SK-N-SH (cell line): ENCODE measurements around the gene EPHB4. TPM values are rescaled to one million over a fixed set of nuclear protein-coding genes. Genes with fewer than 3 reads are reported as not detected.

ENCODE experiments used
- CTCF ChIA-PET: fragments of 300-600, 350-600 bp; formaldehyde crosslinking; extraction: SDS; loops from one replicate; lab custom pipeline; 2021; lab: Yijun Ruan, JAX
- POLR2A ChIA-PET: fragments of 350-600 bp; sonication (Branson Sonifier 250); formaldehyde crosslinking; extraction: SDS; loops from one replicate; lab custom pipeline; 2020; ENCODE audit warnings: antibody characterized with exemption, inconsistent platforms; lab: Yijun Ruan, JAX
- DNase-seq: peaks from one replicate; pipeline ENCODE4 v3.0.0; 2012
- H2AFZ ChIP-seq: fragments of 200-600 bp; sonication (generic); 2 replicates; pipeline ENCODE4 v1.8.1; 2016; ENCODE audit warnings: antibody characterized with exemption, mild to moderate bottlenecking, low read depth
- H3F3A ChIP-seq: fragments of 200-600 bp; sonication (generic); replicated peaks from 2 replicates; pipeline ENCODE3; 2016; ENCODE audit warnings: antibody characterized with exemption, mild to moderate bottlenecking; ENCODE audit not compliant: insufficient read depth
- H3K27ac ChIP-seq, 2 experiments: fragments of 200-500 bp in 1 of 2; fragments of 200-600 bp in 1 of 2; sonication (Bioruptor generic) in 1 of 2; sonication (generic), shearing (Covaris generic) in 1 of 2; 2 replicates each; pipeline versions ENCODE4 v1.5.1 to v1.6.1; 2014 to 2016; ENCODE audit warnings: low read depth in 2 of 2, inconsistent platforms in 1 of 2, low read length in 1 of 2, mild to moderate bottlenecking in 1 of 2, mixed read lengths in 1 of 2
- H3K27me3 ChIP-seq: fragments of 200-600 bp; sonication (generic), shearing (Covaris generic); 2 replicates; pipeline ENCODE4 v1.6.1; 2016; ENCODE audit warnings: mixed run types; ENCODE audit not compliant: insufficient read depth
- H3K36me3 ChIP-seq, 2 experiments: fragments of 200-500 bp in 1 of 2; fragments of 200-600 bp in 1 of 2; sonication (Bioruptor generic) in 1 of 2; sonication (generic) in 1 of 2; replicated peaks in 1 of 2; 2 replicates each; pipeline versions ENCODE3 to v1.5.1; 2014 to 2016; ENCODE audit warnings: low read length in 1 of 2, mild to moderate bottlenecking in 1 of 2; ENCODE audit not compliant: insufficient read depth in 2 of 2, control insufficient read depth in 1 of 2
- H3K4me1 ChIP-seq, 2 experiments: fragments of 200-500 bp in 1 of 2; fragments of 200-600 bp in 1 of 2; sonication (Bioruptor generic) in 1 of 2; sonication (generic), shearing (Covaris generic) in 1 of 2; 2 replicates each; pipeline versions ENCODE4 v1.5.1 to v1.6.1; 2014 to 2016; ENCODE audit warnings: low read depth in 1 of 2, low read length in 1 of 2, mixed run types in 1 of 2; ENCODE audit not compliant: insufficient read depth in 2 of 2, control insufficient read depth in 1 of 2
- H3K4me2 ChIP-seq: fragments of 200-600 bp; sonication (generic), shearing (Covaris generic); 2 replicates; pipeline ENCODE4 v1.6.1; 2017; ENCODE audit warnings: mixed run types
- H3K4me3 ChIP-seq, 2 experiments: fragments of 200-500 bp in 1 of 2; fragments of 200-600 bp in 1 of 2; sonication (Bioruptor generic) in 1 of 2; sonication (generic), shearing (Covaris generic) in 1 of 2; 2 replicates each; pipeline versions ENCODE4 v1.5.1 to v1.8.1; 2014 to 2016; ENCODE audit warnings: low read depth in 2 of 2, inconsistent platforms in 1 of 2, low read length in 1 of 2, mild to moderate bottlenecking in 1 of 2, mixed read lengths in 1 of 2, moderate library complexity in 1 of 2
- H3K79me2 ChIP-seq: fragments of 200-600 bp; sonication (generic); 2 replicates; pipeline ENCODE4 v1.8.1; 2017; ENCODE audit warnings: mild to moderate bottlenecking; ENCODE audit not compliant: insufficient read depth
- H3K9ac ChIP-seq: fragments of 200-600 bp; sonication (generic); 2 replicates; pipeline ENCODE4 v1.6.1; 2017; ENCODE audit warnings: mixed run types
- H3K9me2 ChIP-seq: fragments of 200-600 bp; sonication (generic); 2 replicates; pipeline ENCODE4 v1.6.1; 2017; ENCODE audit warnings: mixed run types
- H3K9me3 ChIP-seq: fragments of 200-600 bp; sonication (generic); 2 replicates; pipeline ENCODE4 v1.6.1; 2017; ENCODE audit warnings: mixed run types, mild to moderate bottlenecking, moderate library complexity
- H4K20me1 ChIP-seq: fragments of 200-600 bp; sonication (generic); 2 replicates; pipeline ENCODE4 v1.6.1; 2017; ENCODE audit warnings: mild to moderate bottlenecking, mixed run types; ENCODE audit not compliant: insufficient read depth
- CHD2 ChIP-seq: fragments of 150-350 bp; IDR thresholded peaks from 2 replicates; pipeline ENCODE4 v1.6.1; 2018; ENCODE audit warnings: low read length; ENCODE audit not compliant: partially characterized antibody
- ELF1 ChIP-seq: IDR thresholded peaks from 2 replicates; pipeline ENCODE4 v1.4.0; 2012
- EP300 ChIP-seq, 2 experiments: IDR thresholded peaks; 2 replicates each; pipeline versions ENCODE4 v1.4.0 to v1.6.1; 2012; ENCODE audit warnings: borderline replicate concordance in 1 of 2, low read depth in 1 of 2, low read length in 1 of 2
- FOSL2 ChIP-seq: IDR thresholded peaks from 2 replicates; pipeline ENCODE4 v1.4.0; 2012; ENCODE audit warnings: low read depth, mild to moderate bottlenecking, moderate library complexity, borderline replicate concordance
- FOXJ3 ChIP-seq: sonication (generic); formaldehyde crosslinking; IDR thresholded peaks from 2 replicates; pipeline ENCODE4 v1.5.1; 2020; ENCODE audit warnings: mild to moderate bottlenecking, missing genetic modification reagents
- FOXM1 ChIP-seq: IDR thresholded peaks from 2 replicates; pipeline ENCODE4 v1.4.0; 2012; ENCODE audit warnings: low read depth, mild to moderate bottlenecking
- GABPA ChIP-seq: IDR thresholded peaks from 2 replicates; pipeline ENCODE4 v1.4.0; 2012; ENCODE audit warnings: low read depth, mild to moderate bottlenecking
- GATA2 ChIP-seq: sonication (generic); formaldehyde crosslinking; IDR thresholded peaks from 2 replicates; pipeline ENCODE4 v1.5.0; 2020; ENCODE audit warnings: mild to moderate bottlenecking, missing genetic modification reagents
- JUND ChIP-seq: IDR thresholded peaks from 2 replicates; pipeline ENCODE4 v1.4.0; 2012
- MXI1 ChIP-seq: IDR thresholded peaks from 2 replicates; pipeline ENCODE4 v1.6.1; 2012; ENCODE audit warnings: mild to moderate bottlenecking, low read depth, low read length, improper control_type of control experiment
- NRF1 ChIP-seq: IDR thresholded peaks from 2 replicates; pipeline ENCODE4 v1.6.1; 2012; ENCODE audit warnings: low read depth, mild to moderate bottlenecking, low read length
- POLR2AphosphoS5 ChIP-seq: IDR thresholded peaks from 2 replicates; pipeline ENCODE4 v1.6.1; 2012; ENCODE audit warnings: low read depth, low read length
- RCOR1 ChIP-seq: fragments of 150-350 bp; IDR thresholded peaks from 2 replicates; pipeline ENCODE4 v1.6.1; 2017; ENCODE audit warnings: antibody characterized with exemption, low read length
- RFX5 ChIP-seq: IDR thresholded peaks from 2 replicates; pipeline ENCODE4 v1.6.1; 2012; ENCODE audit warnings: mild to moderate bottlenecking, improper control_type of control experiment, low read length
- SMC3 ChIP-seq: IDR thresholded peaks from 2 replicates; pipeline ENCODE4 v1.6.1; 2012; ENCODE audit warnings: low read depth, low read length, improper control_type of control experiment
- TAF1 ChIP-seq: IDR thresholded peaks from 2 replicates; pipeline ENCODE4 v1.6.1; 2012; ENCODE audit warnings: low read depth, mild to moderate bottlenecking, low read length, moderate library complexity, borderline replicate concordance
- WGBS: methylation state at CpG from one replicate; pipeline ENCODE4 v1.1.6; 2017; ENCODE audit warnings: low lambda C conversion rate; 5-methylcytosine and 5-hydroxymethylcytosine counted together
- polyA plus RNA-seq, 3 experiments: library from polyadenylated mRNA; depleted of rRNA; stranded (reverse); fragments of >200 nt; gene quantifications; 2 replicates each; pipeline ENCODE4 v1.2.3, GENCODE V29; 2012
- TF ChIP-seq, protein P1 (sequence below): fragments of 200-600 bp; sonication (generic); IDR thresholded peaks from 2 replicates; pipeline ENCODE4 v1.6.1; 2017; ENCODE audit warnings: antibody characterized with exemption, mild to moderate bottlenecking, moderate library complexity
- TF ChIP-seq, protein P2 (sequence below): IDR thresholded peaks from 2 replicates; pipeline ENCODE4 v1.4.0; 2012; ENCODE audit warnings: low read depth, borderline replicate concordance
- TF ChIP-seq, protein P3 (sequence below): fragments of 150-350 bp; IDR thresholded peaks from 2 replicates; pipeline ENCODE4 v1.6.1; 2017; ENCODE audit warnings: antibody characterized with exemption, low read length, low read depth, borderline replicate concordance
- TF ChIP-seq, protein P4 (sequence below): IDR thresholded peaks from 2 replicates; pipeline ENCODE4; 2012
- TF ChIP-seq, protein P5 (sequence below): fragments of 150-350 bp; IDR thresholded peaks from 2 replicates; pipeline ENCODE4 v1.6.1; 2016; ENCODE audit warnings: mild to moderate bottlenecking, low read depth, low read length
- TF ChIP-seq, protein P6 (sequence below): IDR thresholded peaks from 2 replicates; pipeline ENCODE4 v1.4.0; 2012; ENCODE audit warnings: low read depth
- TF ChIP-seq, protein P7 (sequence below): IDR thresholded peaks from 2 replicates; pipeline ENCODE4 v1.6.1; 2012; ENCODE audit warnings: mild to moderate bottlenecking, low read depth, low read length, moderate library complexity

Gene EPHB4
- polyA plus RNA-seq, 1 of the 3 experiments (the other 2 are of a cell fraction) = 64.4 TPM

DNA sequence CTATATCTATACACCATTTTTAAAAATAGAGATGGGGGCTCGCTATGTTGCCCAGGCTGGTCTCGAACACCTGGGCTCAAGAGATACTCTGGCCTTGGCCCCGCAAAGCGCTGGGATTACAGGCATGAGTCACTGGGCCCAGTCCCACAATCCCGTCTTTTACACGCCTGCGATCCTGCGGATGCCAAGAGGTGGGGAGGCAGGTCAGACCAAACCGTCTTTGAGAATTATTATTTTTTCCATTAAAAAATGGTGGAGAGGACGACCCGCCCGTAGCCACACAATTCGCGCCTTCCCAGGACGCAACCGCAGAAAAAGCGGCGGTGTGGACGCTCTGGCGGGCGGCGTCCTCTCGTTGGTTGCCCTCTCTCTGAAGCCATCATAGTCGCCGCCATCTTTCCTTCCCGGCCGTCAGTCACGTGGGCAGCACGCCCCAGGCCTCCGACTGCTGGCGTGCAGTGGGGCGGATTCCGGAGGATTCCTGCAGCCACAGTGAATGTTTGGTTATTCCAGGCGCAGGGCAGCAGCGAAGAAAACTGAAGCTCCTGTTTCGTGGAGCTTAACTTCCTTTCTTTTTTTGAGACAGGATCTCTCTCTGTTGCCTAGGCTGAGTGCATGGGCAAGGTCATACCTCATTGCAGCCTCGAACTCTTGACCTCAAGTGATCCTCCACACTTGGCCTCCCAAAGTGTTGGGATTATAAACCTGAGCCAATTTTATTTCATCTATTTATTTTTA, 9.9 kb upstream of the EPHB4 start:
- H3K4me3 ChIP-seq = no peak overlapping the region
- H3K27ac ChIP-seq = no peak overlapping the region; a peak in 1 of 4 replicates
- no peaks in the 10 kb centered on the region for H3K4me1 ChIP-seq
- WGBS = 62% methylated on average over 37 of the region's 37 CpGs
- H3F3A ChIP-seq = no peaks in the 10 kb centered on the region
- no peaks in the 10 kb centered on the region for H4K20me1 ChIP-seq
- POLR2A ChIA-PET = no interaction called here
- peak; percentile 81 for DNase-seq
- no peaks in the 10 kb centered on the region for H3K79me2 ChIP-seq
- no peak overlapping the region for H3K4me2 ChIP-seq
- H3K27me3 ChIP-seq = no peaks in the 10 kb centered on the region
- H3K9ac ChIP-seq = peak overlapping the region; percentile 7; the same call in 1 of the 2 replicates
- CTCF ChIA-PET = interaction anchor here (1.0 to 2.7 kb wide), 3 partner anchors 9 to 38 kb away, joined by 3 to 22 read pairs (median 4); partner anchors contain the start of gene SLC12A9
- H3K36me3 ChIP-seq = no peaks in the 10 kb centered on the region
- H3K9me2 ChIP-seq = no peaks in the 10 kb centered on the region
- H3K9me3 ChIP-seq = no peaks in the 10 kb centered on the region
- peak overlapping the region; percentile 64; the same call in 1 of the 2 replicates for H2AFZ ChIP-seq
- 0 out of 2 replicates have a peak, but pooled peaks have one; percentile 29 for TF ChIP-seq ELF1
- no peak for TF ChIP-seq RCOR1
- TF ChIP-seq FOSL2 = no peak
- 0 out of 2 replicates have a peak, but pooled peaks have one; percentile 35 for TF ChIP-seq MXI1
- no peak for TF ChIP-seq CHD2
- no peak for TF ChIP-seq JUND
- no peak for TF ChIP-seq FOXM1
- TF ChIP-seq SMC3 = no peak
- no peak for TF ChIP-seq NRF1
- TF ChIP-seq EP300 (IDR thresholded peaks at IDR 0.05; ENCODE audit: borderline replicate concordance in 1 of 2, low read depth in 1 of 2, low read length in 1 of 2) = no peak
- TF ChIP-seq GABPA = 0 out of 2 replicates have a peak, but pooled peaks have one; percentile 26
- TF ChIP-seq, protein P1, sequence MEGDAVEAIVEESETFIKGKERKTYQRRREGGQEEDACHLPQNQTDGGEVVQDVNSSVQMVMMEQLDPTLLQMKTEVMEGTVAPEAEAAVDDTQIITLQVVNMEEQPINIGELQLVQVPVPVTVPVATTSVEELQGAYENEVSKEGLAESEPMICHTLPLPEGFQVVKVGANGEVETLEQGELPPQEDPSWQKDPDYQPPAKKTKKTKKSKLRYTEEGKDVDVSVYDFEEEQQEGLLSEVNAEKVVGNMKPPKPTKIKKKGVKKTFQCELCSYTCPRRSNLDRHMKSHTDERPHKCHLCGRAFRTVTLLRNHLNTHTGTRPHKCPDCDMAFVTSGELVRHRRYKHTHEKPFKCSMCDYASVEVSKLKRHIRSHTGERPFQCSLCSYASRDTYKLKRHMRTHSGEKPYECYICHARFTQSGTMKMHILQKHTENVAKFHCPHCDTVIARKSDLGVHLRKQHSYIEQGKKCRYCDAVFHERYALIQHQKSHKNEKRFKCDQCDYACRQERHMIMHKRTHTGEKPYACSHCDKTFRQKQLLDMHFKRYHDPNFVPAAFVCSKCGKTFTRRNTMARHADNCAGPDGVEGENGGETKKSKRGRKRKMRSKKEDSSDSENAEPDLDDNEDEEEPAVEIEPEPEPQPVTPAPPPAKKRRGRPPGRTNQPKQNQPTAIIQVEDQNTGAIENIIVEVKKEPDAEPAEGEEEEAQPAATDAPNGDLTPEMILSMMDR = no peak
- TF ChIP-seq, protein P2, sequence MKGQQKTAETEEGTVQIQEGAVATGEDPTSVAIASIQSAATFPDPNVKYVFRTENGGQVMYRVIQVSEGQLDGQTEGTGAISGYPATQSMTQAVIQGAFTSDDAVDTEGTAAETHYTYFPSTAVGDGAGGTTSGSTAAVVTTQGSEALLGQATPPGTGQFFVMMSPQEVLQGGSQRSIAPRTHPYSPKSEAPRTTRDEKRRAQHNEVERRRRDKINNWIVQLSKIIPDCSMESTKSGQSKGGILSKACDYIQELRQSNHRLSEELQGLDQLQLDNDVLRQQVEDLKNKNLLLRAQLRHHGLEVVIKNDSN = peak; percentile 95
- TF ChIP-seq, protein P3, sequence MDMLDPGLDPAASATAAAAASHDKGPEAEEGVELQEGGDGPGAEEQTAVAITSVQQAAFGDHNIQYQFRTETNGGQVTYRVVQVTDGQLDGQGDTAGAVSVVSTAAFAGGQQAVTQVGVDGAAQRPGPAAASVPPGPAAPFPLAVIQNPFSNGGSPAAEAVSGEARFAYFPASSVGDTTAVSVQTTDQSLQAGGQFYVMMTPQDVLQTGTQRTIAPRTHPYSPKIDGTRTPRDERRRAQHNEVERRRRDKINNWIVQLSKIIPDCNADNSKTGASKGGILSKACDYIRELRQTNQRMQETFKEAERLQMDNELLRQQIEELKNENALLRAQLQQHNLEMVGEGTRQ = no peak; the same call in 1 of the 2 replicates
- TF ChIP-seq FOXJ3 (CRISPR knock-in tag) = no peak
- TF ChIP-seq, protein P4, sequence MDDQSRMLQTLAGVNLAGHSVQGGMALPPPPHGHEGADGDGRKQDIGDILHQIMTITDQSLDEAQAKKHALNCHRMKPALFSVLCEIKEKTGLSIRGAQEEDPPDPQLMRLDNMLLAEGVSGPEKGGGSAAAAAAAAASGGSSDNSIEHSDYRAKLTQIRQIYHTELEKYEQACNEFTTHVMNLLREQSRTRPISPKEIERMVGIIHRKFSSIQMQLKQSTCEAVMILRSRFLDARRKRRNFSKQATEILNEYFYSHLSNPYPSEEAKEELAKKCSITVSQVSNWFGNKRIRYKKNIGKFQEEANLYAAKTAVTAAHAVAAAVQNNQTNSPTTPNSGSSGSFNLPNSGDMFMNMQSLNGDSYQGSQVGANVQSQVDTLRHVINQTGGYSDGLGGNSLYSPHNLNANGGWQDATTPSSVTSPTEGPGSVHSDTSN = no peak
- TF ChIP-seq, protein P5, sequence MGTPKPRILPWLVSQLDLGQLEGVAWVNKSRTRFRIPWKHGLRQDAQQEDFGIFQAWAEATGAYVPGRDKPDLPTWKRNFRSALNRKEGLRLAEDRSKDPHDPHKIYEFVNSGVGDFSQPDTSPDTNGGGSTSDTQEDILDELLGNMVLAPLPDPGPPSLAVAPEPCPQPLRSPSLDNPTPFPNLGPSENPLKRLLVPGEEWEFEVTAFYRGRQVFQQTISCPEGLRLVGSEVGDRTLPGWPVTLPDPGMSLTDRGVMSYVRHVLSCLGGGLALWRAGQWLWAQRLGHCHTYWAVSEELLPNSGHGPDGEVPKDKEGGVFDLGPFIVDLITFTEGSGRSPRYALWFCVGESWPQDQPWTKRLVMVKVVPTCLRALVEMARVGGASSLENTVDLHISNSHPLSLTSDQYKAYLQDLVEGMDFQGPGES = no peak
- TF ChIP-seq, protein P6, sequence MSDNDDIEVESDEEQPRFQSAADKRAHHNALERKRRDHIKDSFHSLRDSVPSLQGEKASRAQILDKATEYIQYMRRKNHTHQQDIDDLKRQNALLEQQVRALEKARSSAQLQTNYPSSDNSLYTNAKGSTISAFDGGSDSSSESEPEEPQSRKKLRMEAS = peak; percentile 82
- TF ChIP-seq, protein P7, sequence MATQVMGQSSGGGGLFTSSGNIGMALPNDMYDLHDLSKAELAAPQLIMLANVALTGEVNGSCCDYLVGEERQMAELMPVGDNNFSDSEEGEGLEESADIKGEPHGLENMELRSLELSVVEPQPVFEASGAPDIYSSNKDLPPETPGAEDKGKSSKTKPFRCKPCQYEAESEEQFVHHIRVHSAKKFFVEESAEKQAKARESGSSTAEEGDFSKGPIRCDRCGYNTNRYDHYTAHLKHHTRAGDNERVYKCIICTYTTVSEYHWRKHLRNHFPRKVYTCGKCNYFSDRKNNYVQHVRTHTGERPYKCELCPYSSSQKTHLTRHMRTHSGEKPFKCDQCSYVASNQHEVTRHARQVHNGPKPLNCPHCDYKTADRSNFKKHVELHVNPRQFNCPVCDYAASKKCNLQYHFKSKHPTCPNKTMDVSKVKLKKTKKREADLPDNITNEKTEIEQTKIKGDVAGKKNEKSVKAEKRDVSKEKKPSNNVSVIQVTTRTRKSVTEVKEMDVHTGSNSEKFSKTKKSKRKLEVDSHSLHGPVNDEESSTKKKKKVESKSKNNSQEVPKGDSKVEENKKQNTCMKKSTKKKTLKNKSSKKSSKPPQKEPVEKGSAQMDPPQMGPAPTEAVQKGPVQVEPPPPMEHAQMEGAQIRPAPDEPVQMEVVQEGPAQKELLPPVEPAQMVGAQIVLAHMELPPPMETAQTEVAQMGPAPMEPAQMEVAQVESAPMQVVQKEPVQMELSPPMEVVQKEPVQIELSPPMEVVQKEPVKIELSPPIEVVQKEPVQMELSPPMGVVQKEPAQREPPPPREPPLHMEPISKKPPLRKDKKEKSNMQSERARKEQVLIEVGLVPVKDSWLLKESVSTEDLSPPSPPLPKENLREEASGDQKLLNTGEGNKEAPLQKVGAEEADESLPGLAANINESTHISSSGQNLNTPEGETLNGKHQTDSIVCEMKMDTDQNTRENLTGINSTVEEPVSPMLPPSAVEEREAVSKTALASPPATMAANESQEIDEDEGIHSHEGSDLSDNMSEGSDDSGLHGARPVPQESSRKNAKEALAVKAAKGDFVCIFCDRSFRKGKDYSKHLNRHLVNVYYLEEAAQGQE = no peak
- no peak for TF ChIP-seq GATA2 (CRISPR knock-in tag)
- no peak for TF ChIP-seq POLR2AphosphoS5
- TF ChIP-seq TAF1 = no peak
- no peak for TF ChIP-seq RFX5
